H1 (cell line): Measurements from ENCODE around the gene NOLC1.

ENCODE experiments used
- CEBPB ChIP-seq: IDR thresholded peaks from 2 replicates; pipeline ENCODE4 v1.6.1; 2012; ENCODE audit warnings: low read depth, low read length
- EP300 ChIP-seq, 2 experiments: IDR thresholded peaks; 1 replicate in 1 of 2; 2 replicates in 1 of 2; pipeline ENCODE4 v1.6.1; 2011 to 2012; ENCODE audit warnings: low read depth in 2 of 2, low read length in 2 of 2, mild to moderate bottlenecking in 2 of 2, borderline replicate concordance in 1 of 2, inconsistent platforms in 1 of 2, moderate library complexity in 1 of 2
- EZH2 ChIP-seq: fragments of 200-600 bp; sonication (generic); IDR thresholded peaks from 2 replicates; pipeline ENCODE4 v1.7.1; 2012; ENCODE audit warnings: low read depth, mild to moderate bottlenecking, moderate library complexity, low read length, inconsistent platforms; ENCODE audit not compliant: severe bottlenecking
- JUND ChIP-seq: IDR thresholded peaks from 2 replicates; pipeline ENCODE4 v1.6.1; 2011; ENCODE audit warnings: mild to moderate bottlenecking, improper control_type of control experiment, low read length
- KDM1A ChIP-seq: fragments of 200-600, 300-600 bp; sonication (generic); IDR thresholded peaks from 2 replicates; pipeline ENCODE4 v1.7.1; 2016; ENCODE audit warnings: mild to moderate bottlenecking, low read length, borderline replicate concordance
- MAFK ChIP-seq: IDR thresholded peaks from 2 replicates; pipeline ENCODE4 v1.6.1; 2012; ENCODE audit warnings: low read depth, mild to moderate bottlenecking, improper control_type of control experiment, low read length
- NRF1 ChIP-seq: IDR thresholded peaks from 2 replicates; pipeline ENCODE4 v1.6.1; 2011; ENCODE audit warnings: mild to moderate bottlenecking, low read depth, low read length, improper control_type of control experiment
- POLR2AphosphoS5 ChIP-seq: IDR thresholded peaks from 2 replicates; pipeline ENCODE4 v1.6.1; 2011; ENCODE audit warnings: low read depth, low read length
- POU5F1 ChIP-seq: IDR thresholded peaks from 2 replicates; pipeline ENCODE4 v1.6.1; 2011; ENCODE audit warnings: low read depth, mild to moderate bottlenecking, low read length, moderate library complexity
- RXRA ChIP-seq: IDR thresholded peaks from 2 replicates; pipeline ENCODE4 v1.6.1; 2011; ENCODE audit warnings: low read depth, mild to moderate bottlenecking, low read length, moderate library complexity; ENCODE audit not compliant: insufficient read depth
- SUZ12 ChIP-seq: fragments of 200-600 bp; sonication (generic); IDR thresholded peaks from 2 replicates; pipeline ENCODE4 v1.6.1; 2012; ENCODE audit warnings: mild to moderate bottlenecking, inconsistent platforms, low read length, moderate library complexity, mixed read lengths
- TBP ChIP-seq: IDR thresholded peaks from 2 replicates; pipeline ENCODE4 v1.6.1; 2011; ENCODE audit warnings: low read depth, low read length, improper control_type of control experiment
- ZNF274 ChIP-seq: IDR thresholded peaks from 2 replicates; pipeline ENCODE4 v1.7.0; 2012; ENCODE audit warnings: low read length, borderline replicate concordance; ENCODE audit errors: extremely low read depth
- TF ChIP-seq, protein P1 (sequence below), 3 experiments: IDR thresholded peaks; 1 replicate in 2 of 3; 2 replicates in 1 of 3; pipeline versions ENCODE4 v1.5.1 to v1.6.1; 2011; ENCODE audit warnings: low read length in 3 of 3, mild to moderate bottlenecking in 3 of 3, inconsistent platforms in 2 of 3, low read depth in 1 of 3, moderate library complexity in 1 of 3; ENCODE audit not compliant: insufficient read depth in 1 of 3; ENCODE audit errors: control extremely low read depth in 1 of 3

DNA sequence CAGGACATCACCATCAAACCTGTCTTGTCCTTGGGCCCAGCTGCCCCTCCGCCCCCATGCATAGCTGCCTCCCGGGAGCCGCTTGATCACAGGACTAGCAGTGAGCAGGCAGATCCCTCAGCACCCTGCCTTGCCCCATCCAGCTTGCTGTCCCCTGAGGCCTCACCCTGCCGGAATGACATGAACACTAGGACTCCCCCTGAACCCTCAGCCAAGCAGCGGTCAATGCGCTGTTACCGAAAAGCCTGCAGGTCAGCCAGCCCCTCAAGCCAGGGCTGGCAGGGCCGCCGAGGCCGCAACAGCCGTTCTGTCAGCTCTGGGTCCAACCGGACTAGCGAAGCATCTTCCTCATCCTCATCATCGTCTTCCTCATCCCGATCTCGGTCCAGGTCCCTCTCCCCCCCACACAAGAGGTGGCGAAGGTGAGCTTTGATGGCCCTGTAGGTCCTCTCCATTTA is 5.2 kb upstream of the NOLC1 start:
- TF ChIP-seq, protein P1, sequence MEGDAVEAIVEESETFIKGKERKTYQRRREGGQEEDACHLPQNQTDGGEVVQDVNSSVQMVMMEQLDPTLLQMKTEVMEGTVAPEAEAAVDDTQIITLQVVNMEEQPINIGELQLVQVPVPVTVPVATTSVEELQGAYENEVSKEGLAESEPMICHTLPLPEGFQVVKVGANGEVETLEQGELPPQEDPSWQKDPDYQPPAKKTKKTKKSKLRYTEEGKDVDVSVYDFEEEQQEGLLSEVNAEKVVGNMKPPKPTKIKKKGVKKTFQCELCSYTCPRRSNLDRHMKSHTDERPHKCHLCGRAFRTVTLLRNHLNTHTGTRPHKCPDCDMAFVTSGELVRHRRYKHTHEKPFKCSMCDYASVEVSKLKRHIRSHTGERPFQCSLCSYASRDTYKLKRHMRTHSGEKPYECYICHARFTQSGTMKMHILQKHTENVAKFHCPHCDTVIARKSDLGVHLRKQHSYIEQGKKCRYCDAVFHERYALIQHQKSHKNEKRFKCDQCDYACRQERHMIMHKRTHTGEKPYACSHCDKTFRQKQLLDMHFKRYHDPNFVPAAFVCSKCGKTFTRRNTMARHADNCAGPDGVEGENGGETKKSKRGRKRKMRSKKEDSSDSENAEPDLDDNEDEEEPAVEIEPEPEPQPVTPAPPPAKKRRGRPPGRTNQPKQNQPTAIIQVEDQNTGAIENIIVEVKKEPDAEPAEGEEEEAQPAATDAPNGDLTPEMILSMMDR (IDR thresholded peaks at IDR 0.05; ENCODE audit: control extremely low read depth in 1 of 3, insufficient read depth in 1 of 3, low read depth in 1 of 3, low read length in 3 of 3): no peak
- TF ChIP-seq EZH2: no peak
- TF ChIP-seq RXRA: no peak
- TF ChIP-seq NRF1: no peak
- TF ChIP-seq KDM1A: no peak
- TF ChIP-seq POLR2AphosphoS5: 0 out of 2 replicates have a peak, but pooled peaks have one; percentile 29
- no peak for TF ChIP-seq TBP
- no peak for TF ChIP-seq SUZ12
- TF ChIP-seq JUND: no peak
- TF ChIP-seq CEBPB: no peak
- TF ChIP-seq ZNF274: no peak
- TF ChIP-seq MAFK: no peak
- TF ChIP-seq POU5F1: no peak
- no peak for TF ChIP-seq EP300 (IDR thresholded peaks at IDR 0.05; ENCODE audit: borderline replicate concordance in 1 of 2, low read depth in 2 of 2, low read length in 2 of 2)
